ENCODE results near the gene SSR1. TPM values are rescaled to one million over a fixed set of nuclear protein-coding genes. Genes with fewer than 3 reads are reported as not detected.

Gene SSR1
- total RNA-seq, 1 experiment from 2014 or later, result 318 TPM

DNA sequence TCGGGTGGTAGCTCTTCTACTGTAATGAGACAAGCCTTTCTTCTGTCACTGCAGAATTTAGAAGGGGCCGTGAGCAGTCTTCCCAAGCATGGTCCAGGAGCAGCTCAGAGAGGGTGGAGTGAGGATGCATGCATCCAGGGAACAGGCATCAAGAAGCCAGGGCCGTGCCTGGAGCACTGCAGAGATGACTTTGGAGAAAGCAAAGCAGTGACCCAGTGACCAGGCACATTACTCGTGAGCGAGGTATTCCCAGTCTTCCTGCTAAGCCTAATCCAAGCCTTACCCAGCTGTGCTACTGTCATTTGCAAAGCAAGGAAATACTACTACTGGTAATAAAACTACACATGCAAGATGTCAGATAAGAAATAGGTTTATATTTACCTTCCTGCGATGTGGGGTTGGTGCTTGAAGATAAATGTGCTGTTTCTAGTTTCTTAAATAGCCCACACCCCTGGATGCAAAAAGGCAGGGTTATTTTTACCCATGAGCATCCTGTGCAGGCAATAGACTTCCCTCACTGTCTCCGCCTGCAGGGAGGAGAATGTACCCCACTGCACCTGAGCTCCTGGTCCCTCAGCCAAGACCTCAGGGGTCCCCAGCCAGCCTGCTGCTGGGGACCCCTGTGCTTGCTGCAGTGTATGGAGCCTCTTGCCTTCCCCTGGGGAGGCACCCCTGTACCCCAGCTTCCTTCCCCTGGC lies 62.9 kb downstream of the SSR1 start:
- H3K27me3 Mint-ChIP-seq (ENCODE audit: insufficient read depth, unreplicated experiment), result no peaks in the 10 kb centered on the region
- CTCF ChIA-PET, result interaction anchor here (0.5 to 0.6 kb wide), 2 partner anchors 10 to 525 kb away, joined by 3 read pairs; no protein-coding TSS in a partner anchor
- no peak overlapping the region for H3K27ac Mint-ChIP-seq (ENCODE audit: low read depth, unreplicated experiment)
- POLR2A ChIA-PET, result interaction anchor here (0.6 to 0.7 kb wide), 2 partner anchors 352 to 526 kb away, joined by 3 to 4 read pairs; no protein-coding TSS in a partner anchor
- no peaks in the 10 kb centered on the region for H3K9me3 Mint-ChIP-seq (ENCODE audit: unreplicated experiment)
- BruUV-seq (replicated peaks), result no TSS peak
- no peak overlapping the region for H3K4me3 Mint-ChIP-seq (ENCODE audit: unreplicated experiment)
- H3K4me1 Mint-ChIP-seq (ENCODE audit: insufficient read depth, unreplicated experiment), result no peaks in the 10 kb centered on the region
- intact Hi-C loops (cut with micrococcal nuclease), result no loop called here
- no peak for DNase-seq (ENCODE audit: unreplicated experiment)
- TF ChIP-seq, protein P1, sequence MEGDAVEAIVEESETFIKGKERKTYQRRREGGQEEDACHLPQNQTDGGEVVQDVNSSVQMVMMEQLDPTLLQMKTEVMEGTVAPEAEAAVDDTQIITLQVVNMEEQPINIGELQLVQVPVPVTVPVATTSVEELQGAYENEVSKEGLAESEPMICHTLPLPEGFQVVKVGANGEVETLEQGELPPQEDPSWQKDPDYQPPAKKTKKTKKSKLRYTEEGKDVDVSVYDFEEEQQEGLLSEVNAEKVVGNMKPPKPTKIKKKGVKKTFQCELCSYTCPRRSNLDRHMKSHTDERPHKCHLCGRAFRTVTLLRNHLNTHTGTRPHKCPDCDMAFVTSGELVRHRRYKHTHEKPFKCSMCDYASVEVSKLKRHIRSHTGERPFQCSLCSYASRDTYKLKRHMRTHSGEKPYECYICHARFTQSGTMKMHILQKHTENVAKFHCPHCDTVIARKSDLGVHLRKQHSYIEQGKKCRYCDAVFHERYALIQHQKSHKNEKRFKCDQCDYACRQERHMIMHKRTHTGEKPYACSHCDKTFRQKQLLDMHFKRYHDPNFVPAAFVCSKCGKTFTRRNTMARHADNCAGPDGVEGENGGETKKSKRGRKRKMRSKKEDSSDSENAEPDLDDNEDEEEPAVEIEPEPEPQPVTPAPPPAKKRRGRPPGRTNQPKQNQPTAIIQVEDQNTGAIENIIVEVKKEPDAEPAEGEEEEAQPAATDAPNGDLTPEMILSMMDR (IDR thresholded peaks at IDR 0.05; ENCODE audit: unreplicated experiment), result no peak
- H3K36me3 Mint-ChIP-seq (ENCODE audit: insufficient read depth, unreplicated experiment), result peaks cover 71% of the 10 kb centered on the region

DNA sequence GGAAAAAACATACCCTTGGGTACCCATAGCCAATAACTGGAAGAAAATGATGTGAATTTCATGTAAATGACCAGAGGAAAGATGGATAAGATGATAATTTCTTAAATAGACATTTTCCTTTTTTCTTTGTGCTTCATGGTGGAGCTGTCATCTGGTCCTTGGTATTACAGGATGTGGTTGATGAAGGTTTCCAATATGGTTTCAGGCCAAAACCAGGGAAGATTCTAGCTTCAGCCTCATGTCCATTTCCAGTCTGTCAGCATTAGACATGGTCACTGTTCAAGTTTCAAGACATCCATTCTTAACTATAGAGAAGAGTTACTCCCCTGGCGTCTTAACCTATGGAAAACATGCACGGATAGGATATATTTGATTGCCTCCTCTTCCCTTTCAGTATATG lies 63.6 kb downstream of the SSR1 start:
- DNase-seq (ENCODE audit: unreplicated experiment), result no peak
- no peaks in the 10 kb centered on the region for H3K27me3 Mint-ChIP-seq (ENCODE audit: insufficient read depth, unreplicated experiment)
- no peaks in the 10 kb centered on the region for H3K4me1 Mint-ChIP-seq (ENCODE audit: insufficient read depth, unreplicated experiment)
- CTCF ChIA-PET, result no interaction called here
- TF ChIP-seq, protein P1 (IDR thresholded peaks at IDR 0.05; ENCODE audit: unreplicated experiment), result no peak
- intact Hi-C loops (cut with micrococcal nuclease), result no loop called here
- H3K27ac Mint-ChIP-seq (ENCODE audit: low read depth, unreplicated experiment), result no peak overlapping the region
- H3K4me3 Mint-ChIP-seq (ENCODE audit: unreplicated experiment), result no peak overlapping the region
- H3K36me3 Mint-ChIP-seq (ENCODE audit: insufficient read depth, unreplicated experiment), result peaks cover 77% of the 10 kb centered on the region
- no peaks in the 10 kb centered on the region for H3K9me3 Mint-ChIP-seq (ENCODE audit: unreplicated experiment)
- BruUV-seq (replicated peaks), result TSS peak; percentile 11
- POLR2A ChIA-PET, result interaction anchor here (0.6 to 0.7 kb wide), 2 partner anchors 526 to 572 kb away, joined by 3 read pairs; no protein-coding TSS in a partner anchor

DNA sequence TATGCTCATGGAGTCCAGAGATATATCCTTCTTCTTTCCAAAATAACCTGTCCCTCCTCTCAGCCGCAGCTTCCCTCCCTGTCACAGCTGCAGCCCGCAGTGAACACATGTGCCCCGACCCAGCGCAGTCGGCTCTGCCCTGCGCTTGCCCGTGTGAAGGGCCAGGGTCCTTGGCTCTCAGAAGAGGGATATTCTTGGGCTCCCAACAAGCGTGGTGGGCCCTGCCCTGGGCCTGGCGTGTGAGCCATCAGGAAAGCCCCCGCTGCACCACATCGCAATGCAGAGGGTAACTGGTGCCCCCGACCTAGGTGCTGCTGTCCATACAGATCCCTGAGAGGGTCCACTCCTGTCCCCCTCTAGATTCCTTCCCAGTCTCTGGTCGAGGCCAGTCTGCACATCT lies 65.2 kb downstream of the SSR1 start:
- Mint-ChIP-seq H3K4me3 (ENCODE audit: unreplicated experiment) (no peak overlapping the region), H3K36me3 (ENCODE audit: insufficient read depth, unreplicated experiment) (peaks cover 85% of the 10 kb centered on the region), H3K27ac (ENCODE audit: low read depth, unreplicated experiment) (no peak overlapping the region), H3K27me3 (ENCODE audit: insufficient read depth, unreplicated experiment) (no peaks in the 10 kb centered on the region), H3K4me1 (ENCODE audit: insufficient read depth, unreplicated experiment) (peaks cover 7% of the 10 kb centered on the region), H3K9me3 (ENCODE audit: unreplicated experiment) (no peaks in the 10 kb centered on the region)
- no TSS peak for BruUV-seq (replicated peaks)
- no peak for DNase-seq (ENCODE audit: unreplicated experiment)
- ChIA-PET CTCF (interaction anchor here (0.7 kb wide), 1 partner anchor 500 kb away, joined by 3 read pairs; no protein-coding TSS in a partner anchor), POLR2A (interaction anchor here (0.5 kb wide), 1 partner anchor 38 kb away, joined by 3 read pairs; no protein-coding TSS in a partner anchor)
- TF ChIP-seq, protein P1 (IDR thresholded peaks at IDR 0.05; ENCODE audit: unreplicated experiment), result no peak
- intact Hi-C loops (cut with micrococcal nuclease), result no loop called here

DNA sequence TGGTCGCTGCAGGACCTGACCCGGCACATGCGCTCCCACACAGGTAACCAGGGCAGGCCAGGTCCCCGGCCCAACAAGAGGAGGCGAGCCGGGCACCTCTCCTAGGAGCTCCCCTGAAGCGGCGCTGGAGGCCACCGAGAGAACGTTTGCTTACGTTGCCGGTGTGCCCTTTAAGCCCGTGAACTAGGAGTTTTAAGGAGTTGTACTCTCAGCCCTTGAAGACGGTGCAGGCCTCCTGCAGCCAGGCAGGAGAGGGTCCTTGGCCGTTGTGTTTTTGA lies 65.9 kb downstream of the SSR1 start:
- intact Hi-C loops (cut with micrococcal nuclease), result no loop called here
- Mint-ChIP-seq H3K36me3 (ENCODE audit: insufficient read depth, unreplicated experiment) (peaks cover 79% of the 10 kb centered on the region), H3K27ac (ENCODE audit: low read depth, unreplicated experiment) (no peak overlapping the region), H3K4me1 (ENCODE audit: insufficient read depth, unreplicated experiment) (peaks cover 7% of the 10 kb centered on the region), H3K27me3 (ENCODE audit: insufficient read depth, unreplicated experiment) (no peaks in the 10 kb centered on the region), H3K4me3 (ENCODE audit: unreplicated experiment) (no peak overlapping the region), H3K9me3 (ENCODE audit: unreplicated experiment) (no peaks in the 10 kb centered on the region)
- ChIA-PET CTCF (interaction anchor here (0.7 kb wide), 1 partner anchor 499 kb away, joined by 3 read pairs; no protein-coding TSS in a partner anchor), POLR2A (interaction anchor here (0.5 kb wide), 1 partner anchor 39 kb away, joined by 3 read pairs; no protein-coding TSS in a partner anchor)
- BruUV-seq (replicated peaks), result no TSS peak
- no peak for DNase-seq (ENCODE audit: unreplicated experiment)
- TF ChIP-seq, protein P1 (IDR thresholded peaks at IDR 0.05; ENCODE audit: unreplicated experiment), result no peak

Measured in MCF 10A (cell line).